Activated T-helper 17 cell treated with anti-CD3 and anti-CD28 coated beads, Interleukin-2, amount 50 U/mL, for 72 hours (primary cell): ENCODE results near the gene TOGARAM1. TPM values are rescaled to one million over a fixed set of nuclear protein-coding genes. Genes with fewer than 3 reads are reported as not detected.
"Not testable (repeated sequence)": the region's sequence is repeated elsewhere in the genome, so short reads cannot be mapped to it uniquely, and the experiment has no call there.

Experiments
- ATAC-seq: fragments of 150-1000 bp; cut with Tn5 transposase; replicated peaks from 2 replicates; pipeline ENCODE4 v1.10.0; 2021; ENCODE audit warnings: mild to moderate bottlenecking, moderate library complexity
- H3K27ac Mint-ChIP-seq: one replicate; pipeline ENCODE4 v1.8.0; 2022; ENCODE audit warnings: mixed read lengths
- H3K27me3 Mint-ChIP-seq: one replicate; pipeline ENCODE4 v1.8.0; 2022; ENCODE audit warnings: mixed read lengths
- H3K36me3 Mint-ChIP-seq: one replicate; pipeline ENCODE4 v1.8.0; 2022; ENCODE audit warnings: low read depth, mild to moderate bottlenecking, mixed read lengths
- H3K4me1 Mint-ChIP-seq: one replicate; pipeline ENCODE4 v1.8.0; 2022; ENCODE audit warnings: mixed read lengths
- H3K4me3 Mint-ChIP-seq: one replicate; pipeline ENCODE4 v1.8.0; 2022; ENCODE audit warnings: mild to moderate bottlenecking, mixed read lengths
- H3K9me3 Mint-ChIP-seq: one replicate; pipeline ENCODE4 v1.8.0; 2022; ENCODE audit warnings: mixed read lengths
- total RNA-seq, 2 donors: library from RNA; stranded (reverse); gene quantifications; one replicate each; pipeline ENCODE4 v1.2.3, GENCODE V29; 2022

TOGARAM1 gene
- total RNA-seq, 2 donors from 2014 or later = 5.0 to 8.3 TPM

- ATAC-seq, H3K27me3 Mint-ChIP-seq, H3K4me1 Mint-ChIP-seq, H3K9me3 Mint-ChIP-seq, H3K4me3 Mint-ChIP-seq, H3K27ac Mint-ChIP-seq: not testable (repeated sequence)
- H3K36me3 Mint-ChIP-seq = peaks cover 15% of the 10 kb centered on the region
Measured at GRCh38 chr14:45080416-45080968, 118.5 kb downstream of the TOGARAM1 start.

- H3K9me3 Mint-ChIP-seq, H3K27ac Mint-ChIP-seq, H3K27me3 Mint-ChIP-seq, H3K4me1 Mint-ChIP-seq, H3K4me3 Mint-ChIP-seq, ATAC-seq: not testable (repeated sequence)
- peaks cover 21% of the 10 kb centered on the region for H3K36me3 Mint-ChIP-seq
Measured at GRCh38 chr14:45081096-45081495, 119.1 kb downstream of the TOGARAM1 start.

- H3K27ac Mint-ChIP-seq = peak overlapping the region; percentile 29
- H3K27me3 Mint-ChIP-seq = no peaks in the 10 kb centered on the region
- no peak for ATAC-seq
- peaks cover 16% of the 10 kb centered on the region for H3K4me1 Mint-ChIP-seq
- peaks cover 34% of the 10 kb centered on the region for H3K36me3 Mint-ChIP-seq
- H3K4me3 Mint-ChIP-seq = peak overlapping the region; percentile 16
- no peaks in the 10 kb centered on the region for H3K9me3 Mint-ChIP-seq
Measured at GRCh38 chr14:45082420-45082819, 120.4 kb downstream of the TOGARAM1 start.

- no peak for ATAC-seq
- Mint-ChIP-seq H3K27me3 (no peaks in the 10 kb centered on the region), H3K4me3 (peak overlapping the region; percentile 94), H3K4me1 (peaks cover 25% of the 10 kb centered on the region), H3K36me3 (peaks cover 46% of the 10 kb centered on the region), H3K27ac (peak overlapping the region; percentile 96), H3K9me3 (no peaks in the 10 kb centered on the region)
Measured at GRCh38 chr14:45083617-45083975, 121.6 kb downstream of the TOGARAM1 start.

GRCh38 chr14:45083976-45084722 is 122.2 kb downstream of the TOGARAM1 start, which contains the start of gene PRPF39:
TSS of gene PRPF39 (plus strand) at chr14:45084116. CDS start at chr14:45095240, 11,124 bp downstream.
- Mint-ChIP-seq H3K36me3 (peaks cover 51% of the 10 kb centered on the region), H3K4me1 (peaks cover 29% of the 10 kb centered on the region), H3K27me3 (no peaks in the 10 kb centered on the region), H3K27ac (peak within 1 kb of the TSS; percentile 96), H3K4me3 (peak within 1 kb of the TSS; percentile 94), H3K9me3 (no peaks in the 10 kb centered on the region)
- ATAC-seq = peak; percentile 97

GRCh38 chr14:45084946-45085346 is 123.0 kb downstream of the TOGARAM1 start:
- peaks cover 37% of the 10 kb centered on the region for H3K4me1 Mint-ChIP-seq
- H3K36me3 Mint-ChIP-seq = peaks cover 59% of the 10 kb centered on the region
- H3K4me3 Mint-ChIP-seq = peak overlapping the region; percentile 94
- H3K27ac Mint-ChIP-seq = peak overlapping the region; percentile 96
- H3K27me3 Mint-ChIP-seq = no peaks in the 10 kb centered on the region
- H3K9me3 Mint-ChIP-seq = no peaks in the 10 kb centered on the region
- no peak for ATAC-seq

GRCh38 chr14:45089813-45090212 is 127.8 kb downstream of the TOGARAM1 start:
- ATAC-seq = peak; percentile 99
- Mint-ChIP-seq H3K27ac (peak overlapping the region; percentile 91), H3K4me3 (peak overlapping the region; percentile 94), H3K4me1 (peaks cover 58% of the 10 kb centered on the region), H3K9me3 (no peaks in the 10 kb centered on the region), H3K27me3 (no peaks in the 10 kb centered on the region), H3K36me3 (peaks cover 94% of the 10 kb centered on the region)

GRCh38 chr14:45091710-45092109 is 129.7 kb downstream of the TOGARAM1 start:
- peak overlapping the region; percentile 94 for H3K4me3 Mint-ChIP-seq
- peaks cover 94% of the 10 kb centered on the region for H3K36me3 Mint-ChIP-seq
- H3K27me3 Mint-ChIP-seq = no peaks in the 10 kb centered on the region
- H3K4me1 Mint-ChIP-seq = peaks cover 64% of the 10 kb centered on the region
- no peak for ATAC-seq
- peak overlapping the region; percentile 91 for H3K27ac Mint-ChIP-seq
- no peaks in the 10 kb centered on the region for H3K9me3 Mint-ChIP-seq

GRCh38 chr14:45094275-45094674 is 132.3 kb downstream of the TOGARAM1 start:
- no peak for ATAC-seq
- H3K4me3 Mint-ChIP-seq = no peak overlapping the region
- H3K4me1 Mint-ChIP-seq = peaks cover 54% of the 10 kb centered on the region
- H3K36me3 Mint-ChIP-seq = peaks cover 94% of the 10 kb centered on the region
- H3K9me3 Mint-ChIP-seq = no peaks in the 10 kb centered on the region
- no peak overlapping the region for H3K27ac Mint-ChIP-seq
- H3K27me3 Mint-ChIP-seq = no peaks in the 10 kb centered on the region

GRCh38 chr14:45095143-45095542 is 133.2 kb downstream of the TOGARAM1 start:
- Mint-ChIP-seq H3K4me3 (peak overlapping the region; percentile 41), H3K27ac (peak overlapping the region; percentile 82), H3K27me3 (no peaks in the 10 kb centered on the region), H3K9me3 (no peaks in the 10 kb centered on the region), H3K4me1 (peaks cover 45% of the 10 kb centered on the region), H3K36me3 (peaks cover 94% of the 10 kb centered on the region)
- ATAC-seq = peak; percentile 99

GRCh38 chr14:45096218-45096617 is 134.2 kb downstream of the TOGARAM1 start:
- Mint-ChIP-seq H3K27me3 (no peaks in the 10 kb centered on the region), H3K4me3 (no peak overlapping the region), H3K27ac (no peak overlapping the region), H3K9me3 (no peaks in the 10 kb centered on the region), H3K36me3 (peaks cover 94% of the 10 kb centered on the region), H3K4me1 (peaks cover 34% of the 10 kb centered on the region)
- no peak for ATAC-seq

GRCh38 chr14:45103806-45104205 is 141.8 kb downstream of the TOGARAM1 start:
- peaks cover 2% of the 10 kb centered on the region for H3K4me1 Mint-ChIP-seq
- H3K27ac Mint-ChIP-seq = peak overlapping the region; percentile 52
- H3K27me3 Mint-ChIP-seq = no peaks in the 10 kb centered on the region
- no peak for ATAC-seq
- H3K36me3 Mint-ChIP-seq = peaks cover 99% of the 10 kb centered on the region
- H3K4me3 Mint-ChIP-seq = no peak overlapping the region
- no peaks in the 10 kb centered on the region for H3K9me3 Mint-ChIP-seq

- Mint-ChIP-seq H3K36me3 (peaks cover 99% of the 10 kb centered on the region), H3K4me1 (peaks cover 5% of the 10 kb centered on the region), H3K27me3 (no peaks in the 10 kb centered on the region), H3K4me3 (no peak overlapping the region), H3K27ac (no peak overlapping the region), H3K9me3 (no peaks in the 10 kb centered on the region)
- no peak for ATAC-seq
Measured at GRCh38 chr14:45104561-45104960, 142.6 kb downstream of the TOGARAM1 start.

- Mint-ChIP-seq H3K4me1 (peaks cover 13% of the 10 kb centered on the region), H3K27ac (peak overlapping the region; percentile 72), H3K9me3 (no peaks in the 10 kb centered on the region), H3K4me3 (peak overlapping the region; percentile 57), H3K36me3 (peaks cover 99% of the 10 kb centered on the region), H3K27me3 (no peaks in the 10 kb centered on the region)
- ATAC-seq = peak; percentile 65
Measured at GRCh38 chr14:45112896-45113781, 151.1 kb downstream of the TOGARAM1 start.
